ENCODE measurements around the gene CA12.
"Not testable (repeated sequence)": the region's sequence is repeated elsewhere in the genome, so short reads cannot be mapped to it uniquely, and the experiment has no call there.

The CA12 gene

DNA sequence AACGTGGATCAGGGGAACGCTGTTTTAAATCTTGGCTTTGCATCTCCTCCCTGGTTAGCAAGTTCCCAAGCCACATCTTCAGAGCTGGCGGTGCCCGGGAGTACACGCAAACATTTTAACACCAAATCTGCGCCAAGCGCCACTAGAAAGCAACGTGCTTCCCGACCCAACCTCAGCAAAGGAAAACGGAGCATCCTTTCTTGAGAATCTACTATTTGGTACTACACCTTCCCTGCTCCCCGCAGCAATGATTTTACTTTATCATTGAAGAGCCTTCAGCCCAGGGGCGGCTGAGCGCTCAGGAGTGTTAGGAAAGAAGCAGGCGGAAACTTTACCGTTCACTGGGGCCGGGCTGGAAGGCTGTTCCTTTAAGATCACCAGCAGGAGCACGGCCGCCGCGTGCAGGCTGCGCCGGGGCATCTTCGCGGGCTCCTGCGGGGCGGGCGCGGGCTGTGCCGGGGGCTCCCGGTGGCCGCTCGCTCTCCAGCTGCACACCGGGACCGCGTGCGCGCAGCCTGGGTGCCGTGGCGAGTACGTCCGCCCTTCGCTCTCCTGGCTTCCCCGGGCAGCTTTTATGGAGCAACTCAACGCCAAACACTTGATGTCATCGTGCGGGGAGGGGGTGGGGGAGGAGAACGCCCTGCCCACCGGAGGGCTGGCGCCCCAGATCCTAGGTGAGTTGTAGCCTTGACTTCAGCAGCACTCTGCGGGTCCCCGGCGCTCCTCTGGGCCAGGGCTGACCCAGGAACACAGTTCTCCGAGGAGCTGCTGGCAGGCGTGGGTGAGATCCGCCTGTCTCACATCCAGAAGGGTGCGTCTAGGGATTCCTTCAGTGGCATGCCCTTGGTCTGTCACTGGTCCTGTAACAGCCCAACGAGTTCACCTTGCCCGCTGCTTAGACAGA is at the start of gene CA12:
Gene CA12 (minus strand): TSS at position 546 of the 904 bp plus-strand sequence. CDS start 126 bp downstream, at position 420.
- DNase-seq, result peak; percentile 18

DNA sequence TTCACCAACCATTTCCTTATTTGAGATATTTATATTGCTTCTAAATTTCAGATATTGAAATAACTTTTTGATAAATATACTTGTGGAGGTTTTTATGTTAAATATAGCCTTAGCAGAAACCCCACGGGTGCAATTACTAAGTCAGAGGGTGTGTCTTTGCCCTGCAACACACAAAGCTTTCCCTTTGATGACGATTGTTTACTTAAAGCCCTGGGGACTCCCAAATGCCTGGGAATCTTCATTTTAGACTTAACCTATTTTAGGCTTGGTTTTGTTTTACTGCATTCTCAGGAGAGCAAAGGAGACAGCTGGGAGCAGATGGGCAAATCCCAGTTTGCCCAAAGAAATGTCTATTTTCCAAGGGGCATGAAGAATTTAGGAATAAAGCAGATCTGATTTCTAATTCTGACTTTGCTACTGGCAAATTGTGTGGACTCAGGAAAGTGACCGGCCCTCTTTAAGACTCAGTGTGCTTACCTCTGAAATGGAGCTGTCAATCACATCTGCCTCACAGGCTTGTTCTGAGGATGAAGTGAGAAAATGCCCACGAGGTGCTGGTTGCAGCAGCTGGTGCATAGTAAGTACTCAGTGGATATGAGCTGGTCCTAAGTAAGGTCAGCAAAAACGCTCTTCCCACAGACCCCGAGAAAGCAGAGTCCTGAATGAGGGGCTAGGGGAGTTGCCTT is 49.3 kb upstream of the CA12 start:
- DNase-seq, result no peak

DNA sequence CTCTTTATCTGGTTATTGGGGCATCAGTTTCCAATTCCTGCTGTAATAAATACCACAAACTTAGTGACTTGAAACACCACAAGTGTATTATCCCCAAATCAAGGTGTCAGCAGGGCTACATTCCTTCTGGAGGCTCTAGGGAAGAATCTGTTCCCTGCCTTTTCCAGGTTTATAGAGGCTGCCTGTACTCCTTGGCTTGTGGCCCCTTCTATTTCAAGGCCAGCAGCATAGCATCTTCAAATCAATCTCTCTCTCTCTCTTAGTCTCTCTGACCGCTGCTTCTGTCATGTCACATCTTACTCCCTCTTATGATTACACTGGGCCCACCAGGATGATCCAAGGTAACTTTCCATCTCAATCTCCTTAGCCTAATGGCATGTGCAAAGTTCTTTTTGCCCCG is 44.9 kb upstream of the CA12 start:
- DNase-seq, result no peak

DNA sequence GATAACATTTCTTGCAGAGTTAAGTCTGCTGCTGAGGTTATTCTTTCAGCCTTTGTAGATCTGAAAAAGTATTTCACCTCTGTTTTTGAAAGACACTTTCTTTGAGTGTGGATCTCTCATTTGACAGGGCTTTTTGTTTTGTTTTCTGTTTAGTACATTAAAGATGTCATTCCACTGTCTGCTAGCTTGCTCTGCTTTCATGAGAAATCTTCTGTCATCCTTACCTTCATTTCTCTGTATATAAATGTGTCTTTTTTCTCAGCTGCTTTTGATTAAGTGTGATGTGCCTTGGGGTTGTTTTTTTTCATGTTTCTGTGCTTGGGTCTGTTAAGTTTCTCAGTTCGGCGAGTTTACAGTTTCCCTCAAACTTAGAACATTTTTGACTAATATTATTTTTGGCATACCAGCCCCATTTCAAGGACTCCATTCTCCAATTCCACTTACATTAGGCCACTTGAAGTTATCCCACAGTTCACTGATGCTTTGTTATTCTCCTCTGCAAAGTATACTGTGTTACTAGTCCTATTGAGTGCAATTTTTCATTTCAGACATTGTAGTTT is 43.9 kb upstream of the CA12 start:
- DNase-seq, result no peak

DNA sequence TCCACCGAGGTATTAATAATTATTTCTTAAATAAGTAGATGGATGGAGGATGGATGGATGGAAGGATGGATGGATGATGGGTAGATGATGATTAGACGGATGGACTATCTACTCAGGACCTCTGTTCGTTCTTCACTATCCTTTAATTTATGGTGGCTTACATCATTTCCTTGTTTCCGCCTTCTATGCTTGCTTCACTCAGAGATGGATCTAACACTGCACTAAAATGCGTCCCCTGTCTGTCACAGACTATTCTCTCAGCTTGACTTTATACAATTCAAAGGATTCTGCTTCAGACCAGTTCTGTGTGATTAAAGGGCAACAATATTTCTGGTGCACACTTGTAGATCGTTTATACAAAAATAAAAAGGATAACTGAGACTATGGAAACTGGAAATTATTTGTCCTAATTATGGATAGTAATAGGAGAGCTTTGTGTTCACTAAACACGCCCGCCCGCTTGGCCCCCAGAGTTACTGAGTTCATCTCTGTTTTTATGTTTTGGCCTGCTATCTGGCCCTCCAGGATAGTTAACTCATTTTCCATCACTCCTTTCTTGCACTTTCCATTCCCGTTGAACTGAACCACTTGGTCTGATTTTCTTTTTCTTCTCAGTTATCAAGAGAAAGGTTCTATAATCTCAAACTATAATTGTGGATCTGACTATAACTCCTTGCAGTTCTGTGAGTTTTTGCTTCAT is 41.4 kb upstream of the CA12 start:
- no peak for DNase-seq

DNA sequence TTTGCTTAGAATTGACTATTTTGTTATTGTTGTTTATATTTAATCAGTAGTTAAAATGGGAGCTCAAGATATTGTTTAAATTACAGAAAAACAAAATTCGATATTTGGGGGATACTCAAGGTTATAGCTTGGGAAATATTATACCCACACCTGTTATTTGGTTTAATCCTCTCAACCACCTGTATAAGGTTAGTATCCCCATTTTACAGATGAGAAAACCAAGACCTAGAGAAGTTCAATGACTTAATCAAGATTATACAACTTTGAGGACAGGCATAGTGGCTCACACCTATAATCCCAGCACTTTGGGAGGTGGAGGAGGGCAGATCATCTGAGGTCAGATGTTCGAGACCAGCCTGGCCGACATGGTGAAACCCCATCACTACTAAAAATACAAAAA is 39.8 kb upstream of the CA12 start:
- no peak for DNase-seq

DNA sequence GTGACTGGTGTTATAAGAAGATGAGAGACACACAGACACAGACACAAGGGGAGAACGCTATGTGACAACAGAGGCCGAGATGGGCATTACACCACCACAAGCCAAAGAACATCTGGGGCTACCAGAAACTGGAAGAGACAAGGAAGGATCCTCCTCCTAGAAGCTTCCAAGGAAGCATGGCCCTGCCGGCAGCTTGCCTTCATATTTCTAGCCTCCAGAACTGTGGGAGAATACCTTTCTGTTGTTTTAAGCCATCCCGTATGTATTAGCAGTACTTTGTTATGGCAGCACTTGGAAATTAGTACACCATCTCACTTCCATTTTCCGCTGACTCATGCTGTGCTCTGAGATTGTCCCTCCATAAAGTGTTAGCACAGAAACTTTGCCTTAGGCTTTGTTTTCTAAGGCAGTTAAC is 38.7 kb upstream of the CA12 start:
- no peak for DNase-seq

DNA sequence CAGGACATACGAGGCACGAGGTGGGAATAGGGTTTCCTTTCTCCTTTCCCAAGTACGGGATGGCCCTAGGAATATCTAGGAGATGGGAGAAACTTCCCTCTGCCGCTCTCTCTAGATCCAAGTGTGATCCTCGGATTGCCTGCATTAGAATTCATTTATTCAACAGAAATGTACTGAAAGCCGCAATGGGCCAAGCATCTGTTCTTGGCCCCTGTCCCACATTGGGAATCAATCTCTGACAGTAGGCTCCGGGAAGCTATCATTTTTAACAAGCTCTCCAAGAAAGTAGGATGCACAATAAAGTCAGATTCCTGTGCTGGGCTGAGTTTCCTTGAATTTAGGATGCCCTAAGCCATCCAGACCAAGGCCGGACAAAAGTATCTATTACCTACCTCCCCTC is 37.2 kb upstream of the CA12 start:
- no peak for DNase-seq

DNA sequence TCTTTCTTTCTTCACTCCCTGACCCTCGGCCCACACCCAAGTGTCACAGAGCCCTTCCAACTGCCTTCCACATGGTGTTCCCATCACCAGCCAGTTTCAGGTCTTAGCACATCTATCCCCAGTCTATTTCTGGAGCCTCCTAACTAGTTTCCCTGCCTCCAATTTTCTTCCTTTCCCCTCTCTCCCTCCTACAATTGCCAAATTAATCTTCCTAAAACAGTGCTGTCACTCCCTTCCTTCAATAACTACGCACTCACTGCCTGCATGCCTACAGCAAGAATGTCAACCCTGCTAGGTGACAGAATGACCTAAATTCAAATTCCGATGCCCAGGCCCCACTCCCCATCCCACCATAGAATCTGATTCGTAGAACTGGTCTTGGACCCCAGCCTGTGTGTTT is 36.1 kb upstream of the CA12 start:
- DNase-seq, result no peak

DNA sequence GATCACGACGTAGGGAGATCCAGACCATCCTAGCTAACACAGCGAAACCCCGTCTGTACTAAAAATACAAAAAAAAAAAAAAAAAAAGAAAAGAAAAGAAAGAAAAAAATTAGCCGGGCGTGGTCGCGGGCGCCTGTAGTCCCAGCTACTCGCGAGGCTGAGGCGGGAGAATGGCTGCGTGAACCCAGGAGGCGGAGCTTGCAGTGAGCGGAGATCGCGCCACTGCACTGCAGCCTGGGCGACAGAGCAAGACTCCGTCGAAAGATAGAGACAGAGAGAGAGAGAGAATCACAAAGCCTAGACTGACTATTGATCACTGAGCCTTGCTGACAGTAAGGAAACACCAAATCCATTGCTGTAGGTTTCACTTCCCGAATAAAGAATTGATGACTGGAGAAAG is 35.6 kb upstream of the CA12 start:
- DNase-seq, result not testable (repeated sequence)

DNA sequence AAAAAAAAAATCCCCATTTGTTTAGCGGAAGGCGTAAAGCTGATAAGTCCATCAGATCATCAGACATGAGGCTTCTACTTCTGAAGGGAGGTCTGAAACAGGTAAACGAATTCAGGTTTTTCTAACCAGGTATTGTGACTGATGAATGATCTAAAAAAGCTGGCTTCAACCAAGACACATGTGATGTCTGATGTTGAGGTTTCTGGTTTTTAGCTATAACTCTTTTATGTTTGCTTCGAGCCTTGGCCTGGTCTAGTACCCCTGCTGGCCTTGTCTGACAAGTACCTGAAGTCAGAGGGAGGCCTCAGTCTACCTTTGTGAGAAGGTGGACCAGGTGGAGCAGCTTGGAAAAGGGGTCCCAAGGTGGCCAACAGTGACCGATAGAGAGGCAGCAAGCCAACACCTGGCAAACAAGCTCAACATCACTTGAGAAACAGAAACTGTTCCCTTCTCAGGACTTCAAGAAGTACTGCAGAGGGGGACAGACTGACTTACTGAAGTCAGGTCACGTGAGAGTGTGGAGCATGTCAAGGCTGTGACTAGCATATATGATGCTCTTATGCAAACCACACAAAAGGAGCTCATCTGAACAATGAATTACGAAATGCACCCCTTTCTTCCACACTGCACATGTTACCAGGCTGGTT is 33.0 kb upstream of the CA12 start:
- no peak for DNase-seq

DNA sequence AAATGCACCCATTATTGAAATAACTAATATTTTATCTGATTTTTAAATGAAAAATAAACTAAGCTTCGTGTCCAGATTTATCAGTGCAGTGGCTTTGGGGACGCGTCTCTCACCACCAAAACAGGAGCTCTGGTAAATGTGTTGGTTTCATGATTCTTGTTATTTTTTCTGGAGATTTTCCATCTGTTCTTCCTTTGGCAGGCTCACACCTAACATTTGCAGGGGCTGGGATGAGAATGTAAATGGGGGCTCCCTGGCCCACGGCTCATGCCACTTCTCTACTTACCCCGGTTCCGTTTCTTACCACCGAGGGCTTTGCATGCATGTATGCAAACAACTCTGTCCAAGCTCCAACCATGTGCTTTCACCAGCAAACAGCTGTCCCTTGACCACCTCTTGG is 30.9 kb upstream of the CA12 start:
- no peak for DNase-seq

DNA sequence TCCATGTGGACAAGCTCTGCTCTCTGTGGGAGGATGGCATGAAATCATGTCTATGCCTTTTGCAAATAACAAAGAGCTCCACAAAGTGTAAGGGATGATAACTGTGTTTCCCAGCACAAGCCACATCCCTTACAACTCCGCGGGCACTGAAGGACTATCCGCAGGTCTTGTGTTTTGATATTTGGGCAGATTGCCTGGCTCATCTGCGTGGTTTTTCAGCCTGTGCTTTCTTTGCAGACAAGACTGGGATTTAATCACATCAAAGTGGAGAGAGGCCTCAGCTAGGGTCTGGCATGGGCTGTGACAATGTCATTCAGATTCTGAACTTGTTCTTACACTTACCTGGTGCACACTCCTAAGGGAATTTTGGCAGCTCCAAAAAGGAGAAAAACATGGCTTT is 30.2 kb upstream of the CA12 start:
- DNase-seq, result no peak

DNA sequence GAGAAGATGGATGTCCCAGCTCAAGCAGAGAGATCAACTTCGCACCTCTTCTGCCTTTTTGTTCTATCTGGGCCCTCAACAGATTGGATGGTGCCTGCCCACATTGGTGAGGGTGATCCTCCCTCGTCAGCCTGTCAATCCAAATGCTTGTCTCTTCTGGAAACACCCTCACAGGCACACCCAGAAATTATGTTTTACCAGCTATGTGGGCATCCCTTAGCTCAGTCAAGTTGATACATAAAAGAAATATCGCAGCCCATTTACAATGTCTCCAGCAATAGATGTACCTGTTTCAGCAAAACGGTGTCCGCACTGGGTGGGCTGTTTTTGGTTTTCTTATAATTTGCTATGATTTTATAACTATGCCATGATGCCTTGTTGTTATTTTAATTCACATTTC is 27.5 kb upstream of the CA12 start:
- no peak for DNase-seq

DNA sequence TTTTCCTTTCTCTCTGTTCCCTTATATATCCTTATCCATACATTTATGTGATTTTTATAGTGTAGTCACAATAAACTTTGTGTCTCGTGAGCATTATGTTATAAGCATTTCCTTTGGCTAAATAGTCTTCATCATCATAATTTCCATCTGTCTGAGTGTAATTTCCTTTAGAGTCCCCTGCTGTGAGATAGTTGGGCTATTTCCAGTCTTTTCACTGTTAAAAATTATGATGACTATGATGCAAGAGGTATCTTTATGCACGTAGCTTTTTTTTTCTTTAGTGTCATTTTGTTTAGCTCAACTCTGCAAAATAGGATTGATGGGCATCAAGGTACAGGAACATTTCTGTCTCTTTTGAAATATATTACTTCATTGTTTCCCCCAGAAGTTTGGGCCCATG is 26.9 kb upstream of the CA12 start:
- no peak for DNase-seq

DNA sequence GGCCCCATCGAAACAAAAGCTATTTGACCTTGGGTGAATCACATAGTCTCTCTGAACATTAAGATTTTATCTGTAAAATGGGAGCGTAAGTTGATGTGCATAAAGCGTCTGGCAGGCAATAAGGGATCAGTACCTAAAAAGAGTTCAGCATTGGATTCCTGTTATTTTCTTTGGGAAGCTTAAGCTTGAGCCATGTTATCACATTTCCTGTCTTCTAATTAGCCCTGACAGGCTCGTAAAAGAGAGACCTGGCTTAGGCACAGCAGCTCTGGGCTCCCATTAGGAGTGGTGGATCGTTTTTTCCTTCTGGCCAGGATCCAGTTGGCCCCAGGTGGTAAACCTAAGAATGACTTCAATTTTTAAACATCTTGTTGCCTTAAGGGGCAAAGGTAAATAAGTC is 26.0 kb upstream of the CA12 start:
- DNase-seq, result no peak

DNA sequence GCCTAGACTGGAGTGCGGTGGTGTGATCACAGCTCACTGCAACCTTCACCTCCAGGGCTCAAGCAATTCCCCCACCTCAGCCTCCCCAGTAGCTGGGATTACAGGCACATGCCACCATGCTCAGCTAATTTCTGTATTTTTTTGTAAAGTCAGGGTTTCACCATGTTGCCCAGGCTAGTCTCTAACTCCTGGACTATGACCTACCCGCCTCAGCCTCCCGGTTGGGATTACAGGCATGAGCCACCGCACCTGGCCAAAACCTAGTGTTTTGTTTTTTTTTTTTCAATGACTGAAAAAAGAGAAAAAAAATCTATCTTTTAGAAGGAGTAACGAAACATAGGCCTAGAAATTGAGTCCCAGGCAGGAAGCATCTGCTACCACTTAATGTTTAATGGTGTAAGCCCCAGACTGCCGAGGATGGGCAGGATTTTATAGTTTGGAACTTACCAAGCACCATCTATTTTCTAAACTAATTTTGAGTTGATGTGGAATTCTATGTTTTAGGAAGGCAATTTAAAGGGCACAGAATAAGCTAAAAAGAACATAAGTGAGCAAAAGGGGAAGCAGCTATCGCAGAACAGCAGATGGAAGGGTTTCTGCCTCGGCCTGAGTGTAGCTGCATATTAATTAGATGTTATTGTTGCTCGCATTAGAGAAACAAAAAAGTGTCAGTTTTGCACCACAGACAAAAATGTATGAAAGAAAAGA is 24.2 kb upstream of the CA12 start:
- no peak for DNase-seq

DNA sequence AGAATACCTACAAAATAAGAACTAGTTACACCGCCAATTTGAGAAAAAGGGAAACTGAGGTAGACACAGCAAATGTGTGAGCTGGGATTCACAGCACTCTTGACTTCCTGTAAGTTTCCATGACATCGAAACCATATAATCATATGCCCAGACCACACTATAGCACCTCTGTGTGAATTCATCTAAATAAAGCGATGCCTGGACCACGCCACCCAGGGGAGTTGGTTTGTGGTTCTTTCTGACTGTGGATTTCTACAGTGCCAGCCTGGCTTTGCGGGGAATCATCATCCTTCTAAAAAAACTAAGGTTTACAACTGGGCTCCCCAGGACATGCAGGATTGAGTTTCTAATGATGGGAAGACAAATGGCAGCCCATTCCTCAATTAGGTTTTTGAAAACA is 23.5 kb upstream of the CA12 start:
- no peak for DNase-seq

DNA sequence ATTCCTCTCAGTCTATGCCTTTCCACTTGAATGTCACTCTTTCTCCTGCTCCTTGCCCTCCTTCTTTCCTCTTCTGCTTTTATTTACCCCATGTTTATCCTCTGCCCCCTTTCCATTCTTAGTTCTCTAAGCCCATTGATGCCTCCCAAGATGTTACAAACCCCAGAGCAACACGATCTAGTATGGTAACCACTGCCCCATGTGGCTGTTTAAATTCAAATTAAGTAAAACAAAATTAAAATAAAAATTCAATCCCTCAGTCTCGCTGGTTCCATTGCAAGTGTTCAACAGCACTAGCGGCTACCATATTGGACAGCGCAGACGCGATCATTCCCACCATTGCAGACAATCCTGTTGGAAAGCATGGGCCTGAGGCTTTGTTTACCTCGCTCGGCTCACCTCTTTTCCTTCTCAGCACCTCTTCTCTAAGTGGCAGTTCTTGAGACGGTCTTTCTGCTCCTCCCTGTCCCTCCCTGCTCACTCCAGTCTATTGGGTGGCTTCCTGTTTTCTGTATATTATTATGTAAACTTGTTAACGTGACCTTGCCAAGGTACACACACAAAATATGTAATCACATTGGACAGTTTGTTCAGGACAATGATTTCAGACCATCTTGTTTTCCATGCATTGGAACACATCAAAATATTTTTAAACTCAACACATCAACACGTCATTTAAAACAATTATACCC is 21.8 kb upstream of the CA12 start:
- no peak for DNase-seq

DNA sequence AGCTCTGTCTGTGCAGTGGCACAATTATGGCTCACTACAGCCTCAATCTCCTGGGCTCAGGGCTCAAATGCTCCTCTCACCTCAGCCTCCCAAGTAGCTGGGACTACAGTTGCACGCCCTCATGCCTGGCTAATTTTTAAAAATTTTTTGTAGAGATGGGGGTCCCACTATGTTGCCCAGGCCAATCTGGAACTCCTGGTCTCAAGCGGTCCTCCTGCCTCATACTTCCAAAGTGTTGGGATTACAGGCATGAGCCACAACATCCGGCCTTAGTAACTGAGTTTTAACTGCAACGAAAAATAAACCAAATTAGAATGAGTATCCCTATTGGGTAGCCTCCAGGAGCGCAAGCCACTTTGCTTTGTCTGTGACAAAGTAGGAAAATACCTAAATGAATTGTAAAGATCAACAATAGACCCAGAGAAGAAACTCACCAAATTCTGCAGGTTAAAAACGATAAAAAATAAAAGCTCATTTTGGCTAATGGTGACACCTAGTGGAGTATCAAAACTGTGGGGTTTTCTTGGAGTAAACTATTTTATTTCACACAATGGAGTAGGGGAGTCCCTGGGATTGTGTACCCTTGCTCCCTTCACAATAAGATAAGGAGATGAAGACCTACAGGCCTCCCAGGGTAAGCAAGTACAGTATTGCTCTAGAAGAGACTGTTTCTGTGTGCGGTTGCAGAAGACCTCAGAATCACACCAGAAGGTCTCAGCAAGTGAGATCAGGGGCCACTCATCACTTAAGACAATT is 21.0 kb upstream of the CA12 start:
- peak; percentile 43 for DNase-seq
